Measurements from ENCODE around the gene TSEN54. TPM values are rescaled to one million over a fixed set of nuclear protein-coding genes. Genes with fewer than 3 reads are reported as not detected.

TSEN54 gene
- total and polyA plus RNA-seq, 2 experiments from 2014 or later: 42.5 to 52.3 TPM

DNA sequence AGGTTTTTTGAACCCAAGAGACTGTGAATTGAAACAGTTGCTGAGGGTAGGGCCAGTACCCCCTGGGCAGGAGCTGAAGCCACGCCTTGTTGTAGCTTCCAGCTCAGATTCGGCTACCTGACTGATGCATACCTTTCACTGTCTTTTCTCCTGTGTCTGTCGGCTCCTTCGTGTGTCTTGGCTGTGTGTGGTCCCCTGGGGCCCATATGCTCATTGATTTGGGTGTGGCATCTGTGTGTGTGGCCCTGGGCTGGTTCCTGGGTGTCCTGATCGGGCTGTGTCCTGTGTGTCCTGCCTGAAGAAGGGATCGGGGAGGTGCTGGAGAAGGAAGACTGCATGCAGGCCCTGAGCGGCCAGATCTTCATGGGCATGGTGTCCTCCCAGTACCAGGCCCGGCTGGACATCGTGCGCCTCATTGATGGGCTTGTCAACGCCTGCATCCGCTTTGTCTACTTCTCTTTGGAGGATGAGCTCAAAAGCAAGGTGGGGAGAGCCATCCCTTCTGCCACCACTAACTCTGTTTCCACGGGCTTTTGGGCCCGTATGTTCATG lies 21.9 kb upstream of the TSEN54 start:
- Histone ChIP-seq H3K9me3 (ENCODE audit: low read depth) (no peaks in the 10 kb centered on the region), H3K4me1 (ENCODE audit: insufficient read depth) (no peaks in the 10 kb centered on the region), H3K4me3 (no peak overlapping the region), H2AFZ (no peak overlapping the region), H3K27me3 (no peaks in the 10 kb centered on the region), H3K27ac (no peak overlapping the region), H3K36me3 (replicated peaks; ENCODE audit: insufficient read depth, low read depth) (no peaks in the 10 kb centered on the region), H3K9me2 (replicated peaks; ENCODE audit: insufficient read depth) (no peaks in the 10 kb centered on the region), H3K4me2 (no peak overlapping the region), H3K79me2 (no peaks in the 10 kb centered on the region), H4K20me1 (ENCODE audit: insufficient read depth, poor library complexity, severe bottlenecking) (no peaks in the 10 kb centered on the region)
- TF ChIP-seq EZH2phosphoT487 (IDR thresholded peaks at IDR 0.05; ENCODE audit: low read depth, severe bottlenecking, unreplicated experiment) (no peak), EZH2 (IDR thresholded peaks at IDR 0.05; ENCODE audit: borderline replicate concordance) (no peak)
- TF ChIP-seq, protein P1, sequence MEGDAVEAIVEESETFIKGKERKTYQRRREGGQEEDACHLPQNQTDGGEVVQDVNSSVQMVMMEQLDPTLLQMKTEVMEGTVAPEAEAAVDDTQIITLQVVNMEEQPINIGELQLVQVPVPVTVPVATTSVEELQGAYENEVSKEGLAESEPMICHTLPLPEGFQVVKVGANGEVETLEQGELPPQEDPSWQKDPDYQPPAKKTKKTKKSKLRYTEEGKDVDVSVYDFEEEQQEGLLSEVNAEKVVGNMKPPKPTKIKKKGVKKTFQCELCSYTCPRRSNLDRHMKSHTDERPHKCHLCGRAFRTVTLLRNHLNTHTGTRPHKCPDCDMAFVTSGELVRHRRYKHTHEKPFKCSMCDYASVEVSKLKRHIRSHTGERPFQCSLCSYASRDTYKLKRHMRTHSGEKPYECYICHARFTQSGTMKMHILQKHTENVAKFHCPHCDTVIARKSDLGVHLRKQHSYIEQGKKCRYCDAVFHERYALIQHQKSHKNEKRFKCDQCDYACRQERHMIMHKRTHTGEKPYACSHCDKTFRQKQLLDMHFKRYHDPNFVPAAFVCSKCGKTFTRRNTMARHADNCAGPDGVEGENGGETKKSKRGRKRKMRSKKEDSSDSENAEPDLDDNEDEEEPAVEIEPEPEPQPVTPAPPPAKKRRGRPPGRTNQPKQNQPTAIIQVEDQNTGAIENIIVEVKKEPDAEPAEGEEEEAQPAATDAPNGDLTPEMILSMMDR (IDR thresholded peaks at IDR 0.05; ENCODE audit: poor library complexity): no peak
- no peak for DNase-seq (ENCODE audit: low spot score)
- 97% methylated on average over 14 of the region's 14 CpGs for WGBS (ENCODE audit: low lambda C conversion rate, missing lambda C conversion rate)

DNA sequence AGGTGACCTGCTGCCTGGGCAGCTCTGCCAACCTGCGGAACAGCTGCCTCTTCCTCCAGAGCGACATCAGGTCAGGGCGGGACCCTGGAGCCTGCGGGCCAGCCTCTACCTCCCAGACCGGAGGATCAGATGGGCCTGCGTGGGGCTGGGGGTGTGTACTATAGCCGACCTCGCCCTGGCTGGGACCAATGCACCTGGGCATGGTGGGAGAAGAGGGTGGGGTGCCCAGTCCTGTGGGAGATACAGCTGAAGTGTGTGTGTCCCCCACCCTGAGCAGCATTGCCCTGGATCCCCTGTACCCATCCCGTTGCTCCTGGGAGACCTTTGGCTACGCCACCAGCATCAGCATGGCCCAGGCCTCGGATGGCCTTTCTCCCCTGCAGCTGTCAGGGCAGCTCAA lies 20.3 kb upstream of the TSEN54 start:
- Histone ChIP-seq H3K4me2 (no peak overlapping the region), H3K9me2 (replicated peaks; ENCODE audit: insufficient read depth) (no peaks in the 10 kb centered on the region), H3K27ac (no peak overlapping the region), H3K27me3 (no peaks in the 10 kb centered on the region), H3K4me1 (ENCODE audit: insufficient read depth) (no peaks in the 10 kb centered on the region), H4K20me1 (ENCODE audit: insufficient read depth, poor library complexity, severe bottlenecking) (no peaks in the 10 kb centered on the region), H3K79me2 (no peaks in the 10 kb centered on the region), H3K4me3 (no peak overlapping the region), H3K9me3 (ENCODE audit: low read depth) (no peaks in the 10 kb centered on the region), H2AFZ (no peak overlapping the region), H3K36me3 (replicated peaks; ENCODE audit: insufficient read depth, low read depth) (no peaks in the 10 kb centered on the region)
- DNase-seq (ENCODE audit: low spot score): no peak
- TF ChIP-seq, protein P1 (IDR thresholded peaks at IDR 0.05; ENCODE audit: poor library complexity): no peak
- TF ChIP-seq EZH2phosphoT487 (IDR thresholded peaks at IDR 0.05; ENCODE audit: low read depth, severe bottlenecking, unreplicated experiment): no peak
- TF ChIP-seq EZH2 (IDR thresholded peaks at IDR 0.05; ENCODE audit: borderline replicate concordance): no peak
- WGBS (ENCODE audit: low lambda C conversion rate, missing lambda C conversion rate): 94% methylated on average over 11 of the region's 11 CpGs

DNA sequence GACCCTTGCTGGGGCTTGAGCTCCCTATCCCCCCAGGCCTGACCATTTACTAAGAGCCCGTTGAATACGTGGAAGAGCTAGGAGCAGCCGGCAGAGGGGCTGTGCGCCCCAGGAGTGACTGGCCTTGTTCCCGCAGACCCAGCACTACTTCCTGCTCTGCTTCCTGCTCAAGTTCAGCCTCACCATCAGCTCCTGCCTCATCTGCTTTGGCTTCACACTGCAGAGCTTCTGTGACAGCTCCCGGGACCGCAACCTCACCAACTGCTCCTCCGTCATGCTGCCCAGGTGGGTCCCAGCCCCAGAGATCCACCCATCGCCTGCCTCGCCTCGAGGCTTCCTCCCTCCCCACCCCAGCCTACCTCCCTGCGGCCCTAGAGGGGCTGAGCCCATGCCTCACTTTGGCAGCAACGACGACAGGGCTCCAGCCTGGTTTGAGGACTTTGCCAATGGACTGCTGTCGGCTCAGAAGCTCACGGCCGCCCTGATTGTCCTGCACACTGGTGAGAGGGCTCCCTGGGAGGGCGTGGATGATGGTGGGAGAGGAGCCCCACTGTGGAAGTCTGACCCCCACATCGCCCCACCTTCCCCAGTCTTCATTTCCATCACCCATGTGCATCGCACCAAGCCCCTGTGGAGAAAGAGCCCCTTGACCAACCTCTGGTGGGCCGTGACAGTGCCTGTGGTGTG lies 18.1 kb upstream of the TSEN54 start:
- Histone ChIP-seq H3K4me2 (no peak overlapping the region), H3K36me3 (replicated peaks; ENCODE audit: insufficient read depth, low read depth) (no peaks in the 10 kb centered on the region), H2AFZ (no peak overlapping the region), H4K20me1 (ENCODE audit: insufficient read depth, poor library complexity, severe bottlenecking) (no peaks in the 10 kb centered on the region), H3K27ac (no peak overlapping the region), H3K27me3 (no peaks in the 10 kb centered on the region), H3K9me2 (replicated peaks; ENCODE audit: insufficient read depth) (no peaks in the 10 kb centered on the region), H3K79me2 (no peaks in the 10 kb centered on the region), H3K4me3 (no peak overlapping the region), H3K9me3 (ENCODE audit: low read depth) (no peaks in the 10 kb centered on the region), H3K4me1 (ENCODE audit: insufficient read depth) (no peaks in the 10 kb centered on the region)
- WGBS (ENCODE audit: low lambda C conversion rate, missing lambda C conversion rate): 93% methylated on average over 21 of the region's 21 CpGs
- no peak for DNase-seq (ENCODE audit: low spot score)
- TF ChIP-seq EZH2 (IDR thresholded peaks at IDR 0.05; ENCODE audit: borderline replicate concordance) (no peak), EZH2phosphoT487 (IDR thresholded peaks at IDR 0.05; ENCODE audit: low read depth, severe bottlenecking, unreplicated experiment) (no peak)
- TF ChIP-seq, protein P1 (IDR thresholded peaks at IDR 0.05; ENCODE audit: poor library complexity): no peak

All from hepatocyte (in vitro differentiated cells).